ENCODE results near the gene C17orf58. TPM values are rescaled to one million over a fixed set of nuclear protein-coding genes. Genes with fewer than 3 reads are reported as not detected.
A peak's percentile ranks its signal among the peaks of the same experiment; 100 is the strongest.
"Not testable (repeated sequence)": the region's sequence is repeated elsewhere in the genome, so short reads cannot be mapped to it uniquely, and the experiment has no call there.

The C17orf58 gene
- total and polyA plus RNA-seq, 12 donors: 3.1 to 10.0 (median 5.2) TPM

DNA sequence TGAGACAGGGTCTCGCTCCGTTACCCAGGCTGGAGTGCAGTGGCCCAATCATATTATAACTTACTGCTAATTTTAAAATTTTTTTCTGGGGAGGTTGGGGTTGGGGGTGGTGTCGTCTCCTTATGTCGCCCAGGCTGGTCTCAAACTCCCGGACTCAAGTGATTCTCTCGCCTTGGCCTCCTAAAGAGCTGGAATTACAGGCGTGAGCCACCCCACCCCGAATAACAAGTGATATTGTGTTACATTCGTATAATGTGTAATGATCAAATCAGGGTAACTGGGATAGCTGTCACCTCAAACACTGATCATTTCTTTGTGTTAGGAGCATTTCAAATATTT is 23.0 kb upstream of the C17orf58 start:
- Histone ChIP-seq H3K27ac (peak overlapping the region in 4 of 10 donors; percentile 28 to 93 (median 90)), H3K4me1 (peaks cover 0 to 9% (median 6%) of the 10 kb centered on the region in 9 donors), H3K27me3 (no peaks in the 10 kb centered on the region), H3K4me3 (peak overlapping the region in 6 of 10 donors; percentile 61 to 78 (median 70)), H3K9me3 (no peaks in the 10 kb centered on the region), H3K36me3 (no peaks in the 10 kb centered on the region)
- WGBS, 2 donors: 77 to 80% methylated on average over 9 of the region's 9 CpGs
- ATAC-seq: peak in 2 of 8 donors; percentile 2 to 18
- DNase-seq: no peak
- intact Hi-C loops (cut with DNase I): loop anchor here in 2 of 10 donors (2.0 to 10.0 kb wide), 2 partner anchors 25 to 85 kb away; no protein-coding TSS in a partner anchor
- no peak for TF ChIP-seq CTCF (IDR thresholded peaks at IDR 0.05)

GRCh38 chr17:68018493-68018892 is 22.2 kb upstream of the C17orf58 start:
- H3K27ac ChIP-seq, DNase-seq, H3K27me3 ChIP-seq, H3K4me1 ChIP-seq, H3K36me3 ChIP-seq, H3K9me3 ChIP-seq, H3K4me3 ChIP-seq, ATAC-seq: not testable (repeated sequence)
- 95 to 96% methylated on average over 21 of the region's 21 CpGs for WGBS, 2 donors
- intact Hi-C loops (cut with DNase I): loop anchor here in 2 of 10 donors (2.0 to 10.0 kb wide), 2 partner anchors 24 to 86 kb away; no protein-coding TSS in a partner anchor

DNA sequence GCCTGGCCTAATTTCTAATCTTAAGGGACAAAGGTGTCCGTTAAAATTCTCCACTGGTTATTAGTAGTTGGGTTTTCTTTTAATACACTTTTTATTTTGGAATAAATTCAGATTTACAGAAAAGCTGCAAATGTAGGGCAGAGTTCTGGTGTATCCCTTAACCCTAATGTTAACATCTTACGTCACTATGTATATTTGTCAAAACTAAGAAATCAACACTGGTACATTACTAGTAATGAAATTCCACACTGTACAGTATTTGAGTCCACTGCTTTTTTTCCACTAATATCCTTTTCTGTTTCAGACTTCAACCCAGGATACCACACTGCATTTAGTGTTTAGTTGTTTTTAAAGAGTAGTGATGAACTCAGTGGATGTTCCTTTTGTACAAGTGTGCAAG is 20.6 kb upstream of the C17orf58 start:
- Histone ChIP-seq H3K4me1 (peaks cover 0 to 9% (median 6%) of the 10 kb centered on the region in 9 donors), H3K9me3 (no peaks in the 10 kb centered on the region), H3K36me3 (no peaks in the 10 kb centered on the region), H3K27me3 (no peaks in the 10 kb centered on the region), H3K4me3 (no peak overlapping the region), H3K27ac (no peak overlapping the region)
- intact Hi-C loops (cut with DNase I): loop anchor here in 1 of 10 donors (10.0 kb wide), 1 partner anchor 88 kb away; no protein-coding TSS in a partner anchor
- no peak for DNase-seq
- no peak for ATAC-seq
- 93 to 94% methylated on average over 2 of the region's 2 CpGs for WGBS, 2 donors
- no peak for TF ChIP-seq CTCF (IDR thresholded peaks at IDR 0.05)

DNA sequence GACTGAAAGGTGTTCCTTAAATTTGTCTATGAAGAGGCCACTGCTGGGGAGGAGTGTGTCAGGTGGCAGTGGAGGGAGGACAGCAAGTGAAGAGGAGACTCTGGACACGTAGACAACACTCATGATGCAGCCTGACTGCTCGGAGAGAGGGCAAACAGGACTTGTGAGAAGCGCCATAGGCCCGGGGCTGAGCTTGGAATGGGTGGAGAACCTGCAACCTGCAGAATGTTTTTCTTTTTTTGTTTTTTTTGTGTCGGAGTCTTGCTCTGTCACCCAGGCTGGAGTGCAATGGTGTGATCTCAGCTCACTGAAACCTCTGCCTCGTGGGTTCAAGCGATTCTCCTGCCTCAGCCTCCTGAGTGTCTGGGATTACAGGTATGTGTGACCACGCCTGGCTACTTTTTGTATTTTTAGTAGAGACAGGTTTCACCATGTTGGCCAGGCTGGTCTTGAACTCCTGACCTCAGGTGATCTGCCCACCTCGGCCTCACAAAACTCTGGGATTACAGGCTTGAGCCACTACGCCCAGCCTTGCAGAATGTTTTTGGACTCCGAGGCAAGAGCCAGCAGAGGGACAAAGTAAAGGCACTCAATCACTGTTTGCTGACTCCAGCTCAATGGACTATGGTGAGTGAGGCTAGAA is 18.9 kb upstream of the C17orf58 start:
- intact Hi-C loops (cut with DNase I): loop anchor here in 1 of 10 donors (10.0 kb wide), 1 partner anchor 90 kb away; no protein-coding TSS in a partner anchor
- H3K4me1 ChIP-seq: peaks cover 0 to 4% (median 0%) of the 10 kb centered on the region in 9 donors
- no peaks in the 10 kb centered on the region for H3K27me3 ChIP-seq
- H3K27ac ChIP-seq: no peak overlapping the region
- ATAC-seq (no peak), DNase-seq (no peak)
- no peak overlapping the region for H3K4me3 ChIP-seq
- WGBS, 2 donors: 88 to 89% methylated on average over 11 of the region's 11 CpGs
- no peaks in the 10 kb centered on the region for H3K36me3 ChIP-seq
- no peak for TF ChIP-seq CTCF (IDR thresholded peaks at IDR 0.05)
- H3K9me3 ChIP-seq: no peaks in the 10 kb centered on the region

GRCh38 chr17:68013385-68013784 is 17.1 kb upstream of the C17orf58 start:
- Histone ChIP-seq H3K9me3 (no peaks in the 10 kb centered on the region), H3K27me3 (no peaks in the 10 kb centered on the region), H3K36me3 (no peaks in the 10 kb centered on the region), H3K27ac (no peak overlapping the region), H3K4me3 (no peak overlapping the region), H3K4me1 (peaks cover 0 to 4% (median 0%) of the 10 kb centered on the region in 9 donors)
- intact Hi-C loops (cut with DNase I): loop anchor here in 1 of 10 donors (10.0 kb wide), 1 partner anchor 91 kb away; no protein-coding TSS in a partner anchor
- no peak for DNase-seq
- no peak for TF ChIP-seq CTCF (IDR thresholded peaks at IDR 0.05)
- no peak for ATAC-seq
